Mucosa of stomach (tissue), 1 donor: Measurements from ENCODE around the gene RHOD.

Experiments used
- H3K27me3 ChIP-seq: one replicate; pipeline ENCODE4 v1.7.0; 2013; ENCODE audit warnings: mild to moderate bottlenecking, low read length; ENCODE audit not compliant: control insufficient read depth, insufficient read depth
- H3K36me3 ChIP-seq: one replicate; pipeline ENCODE4 v1.7.0; 2013; ENCODE audit warnings: low read length; ENCODE audit not compliant: control insufficient read depth, insufficient read depth
- H3K4me1 ChIP-seq: one replicate; pipeline ENCODE4 v1.7.0; 2013; ENCODE audit warnings: mild to moderate bottlenecking, low read length; ENCODE audit not compliant: control insufficient read depth, insufficient read depth
- H3K4me3 ChIP-seq: one replicate; pipeline ENCODE4 v1.7.0; 2013; ENCODE audit warnings: low read length
- H3K9ac ChIP-seq: one replicate; pipeline ENCODE4 v1.7.0; 2013; ENCODE audit warnings: mild to moderate bottlenecking, low read length, moderate library complexity
- H3K9me3 ChIP-seq: one replicate; pipeline ENCODE4 v1.7.0; 2013; ENCODE audit warnings: mild to moderate bottlenecking, low read length, moderate library complexity; ENCODE audit not compliant: control insufficient read depth
- donor health status: Pancreatic carcinoma.

The RHOD gene

GRCh38 chr11:67024410-67024809 lies 32.2 kb upstream of the RHOD start:
- Histone ChIP-seq H3K4me1 (peaks cover 24% of the 10 kb centered on the region), H3K36me3 (no peaks in the 10 kb centered on the region), H3K9me3 (no peaks in the 10 kb centered on the region), H3K27me3 (peaks cover 27% of the 10 kb centered on the region), H3K9ac (no peak overlapping the region), H3K4me3 (no peak overlapping the region)

- no peaks in the 10 kb centered on the region for H3K36me3 ChIP-seq
Observed at GRCh38 chr11:67024966-67025365, 31.7 kb upstream of the RHOD start.

GRCh38 chr11:67025750-67026149 lies 30.9 kb upstream of the RHOD start:
- peaks cover 27% of the 10 kb centered on the region for H3K27me3 ChIP-seq
- H3K9ac ChIP-seq = no peak overlapping the region
- H3K4me3 ChIP-seq = no peak overlapping the region
- H3K9me3 ChIP-seq = no peaks in the 10 kb centered on the region
- no peaks in the 10 kb centered on the region for H3K36me3 ChIP-seq
- peaks cover 24% of the 10 kb centered on the region for H3K4me1 ChIP-seq

More at GRCh38 chr11:67024966-67025365, 31.7 kb upstream of the RHOD start:
- peaks cover 27% of the 10 kb centered on the region for H3K27me3 ChIP-seq
- no peak overlapping the region for H3K4me3 ChIP-seq
- peaks cover 24% of the 10 kb centered on the region for H3K4me1 ChIP-seq
- H3K9me3 ChIP-seq = no peaks in the 10 kb centered on the region
- H3K9ac ChIP-seq = no peak overlapping the region

GRCh38 chr11:67026941-67027340 lies 29.7 kb upstream of the RHOD start:
- H3K4me3 ChIP-seq = no peak overlapping the region
- no peaks in the 10 kb centered on the region for H3K9me3 ChIP-seq
- H3K36me3 ChIP-seq = no peaks in the 10 kb centered on the region
- H3K4me1 ChIP-seq = peaks cover 28% of the 10 kb centered on the region
- peaks cover 27% of the 10 kb centered on the region for H3K27me3 ChIP-seq
- H3K9ac ChIP-seq = no peak overlapping the region

GRCh38 chr11:67027483-67027930 lies 29.1 kb upstream of the RHOD start:
- peaks cover 24% of the 10 kb centered on the region for H3K4me1 ChIP-seq
- H3K27me3 ChIP-seq = peaks cover 22% of the 10 kb centered on the region
- H3K9me3 ChIP-seq = no peaks in the 10 kb centered on the region
- H3K9ac ChIP-seq = no peak overlapping the region
- no peaks in the 10 kb centered on the region for H3K36me3 ChIP-seq
- H3K4me3 ChIP-seq = no peak overlapping the region

GRCh38 chr11:67027943-67028542 lies 28.6 kb upstream of the RHOD start:
- Histone ChIP-seq H3K4me3 (no peak overlapping the region), H3K9me3 (no peaks in the 10 kb centered on the region), H3K9ac (no peak overlapping the region), H3K27me3 (peaks cover 17% of the 10 kb centered on the region), H3K36me3 (no peaks in the 10 kb centered on the region), H3K4me1 (peaks cover 20% of the 10 kb centered on the region)

- no peak overlapping the region for H3K9ac ChIP-seq
- H3K36me3 ChIP-seq = no peaks in the 10 kb centered on the region
- no peak overlapping the region for H3K4me3 ChIP-seq
- H3K4me1 ChIP-seq = peaks cover 19% of the 10 kb centered on the region
- peaks cover 7% of the 10 kb centered on the region for H3K27me3 ChIP-seq
- no peaks in the 10 kb centered on the region for H3K9me3 ChIP-seq
Observed at GRCh38 chr11:67029146-67029545, 27.5 kb upstream of the RHOD start.

- Histone ChIP-seq H3K4me3 (no peak overlapping the region), H3K27me3 (no peaks in the 10 kb centered on the region), H3K9ac (no peak overlapping the region), H3K36me3 (no peaks in the 10 kb centered on the region), H3K9me3 (no peaks in the 10 kb centered on the region), H3K4me1 (peaks cover 19% of the 10 kb centered on the region)
Observed at GRCh38 chr11:67030976-67031375, 25.7 kb upstream of the RHOD start.

GRCh38 chr11:67031791-67032561 lies 24.7 kb upstream of the RHOD start:
- Histone ChIP-seq H3K4me3 (no peak overlapping the region), H3K9ac (no peak overlapping the region), H3K36me3 (no peaks in the 10 kb centered on the region), H3K9me3 (no peaks in the 10 kb centered on the region), H3K4me1 (peaks cover 19% of the 10 kb centered on the region), H3K27me3 (no peaks in the 10 kb centered on the region)

GRCh38 chr11:67032830-67033551 lies 23.7 kb upstream of the RHOD start:
- no peaks in the 10 kb centered on the region for H3K9me3 ChIP-seq
- H3K27me3 ChIP-seq = no peaks in the 10 kb centered on the region
- H3K4me3 ChIP-seq = no peak overlapping the region
- H3K36me3 ChIP-seq = no peaks in the 10 kb centered on the region
- H3K4me1 ChIP-seq = peaks cover 12% of the 10 kb centered on the region
- no peak overlapping the region for H3K9ac ChIP-seq

GRCh38 chr11:67033661-67034166 lies 22.9 kb upstream of the RHOD start:
- no peaks in the 10 kb centered on the region for H3K9me3 ChIP-seq
- H3K27me3 ChIP-seq = no peaks in the 10 kb centered on the region
- no peaks in the 10 kb centered on the region for H3K36me3 ChIP-seq

GRCh38 chr11:67034350-67034749 lies 22.3 kb upstream of the RHOD start:
- no peaks in the 10 kb centered on the region for H3K9me3 ChIP-seq
- H3K27me3 ChIP-seq = no peaks in the 10 kb centered on the region
- H3K4me3 ChIP-seq = no peak overlapping the region
- no peak overlapping the region for H3K9ac ChIP-seq
- H3K4me1 ChIP-seq = peaks cover 9% of the 10 kb centered on the region
- no peaks in the 10 kb centered on the region for H3K36me3 ChIP-seq

More at GRCh38 chr11:67033661-67034166, 22.9 kb upstream of the RHOD start:
- H3K4me3 ChIP-seq = no peak overlapping the region
- peaks cover 9% of the 10 kb centered on the region for H3K4me1 ChIP-seq
- no peak overlapping the region for H3K9ac ChIP-seq
